SW 1271 (cell line): Measurements from ENCODE around the gene RPS6KA2.

ENCODE experiments used
- DNase-seq, 2 experiments: peaks; one replicate each; lab custom pipeline; 2025; lab: John Stamatoyannopoulos, UW

The RPS6KA2 gene

GRCh38 chr6:166615059-166615770, 11.8 kb downstream of the RPS6KA2 start:
- DNase-seq, result no peak

- no peak for DNase-seq
Observed at GRCh38 chr6:166614589-166614988, 12.5 kb downstream of the RPS6KA2 start.

GRCh38 chr6:166614171-166614583, 12.9 kb downstream of the RPS6KA2 start:
- DNase-seq, result no peak

- no peak for DNase-seq
Observed at GRCh38 chr6:166613027-166613426, 14.0 kb downstream of the RPS6KA2 start.

- DNase-seq, result no peak
Observed at GRCh38 chr6:166612471-166612881, 14.6 kb downstream of the RPS6KA2 start.

- no peak for DNase-seq
Observed at GRCh38 chr6:166611631-166612030, 15.4 kb downstream of the RPS6KA2 start.

GRCh38 chr6:166610069-166610468, 17.0 kb downstream of the RPS6KA2 start:
- DNase-seq, result no peak

- no peak for DNase-seq
Observed at GRCh38 chr6:166608774-166609173, 18.3 kb downstream of the RPS6KA2 start.

- DNase-seq, result no peak
Observed at GRCh38 chr6:166605752-166606151, 21.3 kb downstream of the RPS6KA2 start.

- DNase-seq, result no peak
Observed at GRCh38 chr6:166604911-166605310, 22.1 kb downstream of the RPS6KA2 start.

- DNase-seq, result no peak
Observed at GRCh38 chr6:166604328-166604727, 22.7 kb downstream of the RPS6KA2 start.

- DNase-seq, result no peak
Observed at GRCh38 chr6:166603043-166603690, 23.9 kb downstream of the RPS6KA2 start.

GRCh38 chr6:166601956-166602355, 25.1 kb downstream of the RPS6KA2 start:
- DNase-seq, result no peak

- no peak for DNase-seq
Observed at GRCh38 chr6:166600931-166601330, 26.1 kb downstream of the RPS6KA2 start.

GRCh38 chr6:166599205-166599604, 27.8 kb downstream of the RPS6KA2 start:
- no peak for DNase-seq

GRCh38 chr6:166598441-166599138, 28.5 kb downstream of the RPS6KA2 start:
- no peak for DNase-seq

- DNase-seq, result no peak
Observed at GRCh38 chr6:166597711-166598440, 29.2 kb downstream of the RPS6KA2 start.

GRCh38 chr6:166596776-166597507, 30.1 kb downstream of the RPS6KA2 start:
- no peak for DNase-seq

- no peak for DNase-seq
Observed at GRCh38 chr6:166595949-166596348, 31.1 kb downstream of the RPS6KA2 start.

- no peak for DNase-seq
Observed at GRCh38 chr6:166595061-166595780, 31.8 kb downstream of the RPS6KA2 start.

- no peak for DNase-seq
Observed at GRCh38 chr6:166592821-166593220, 34.2 kb downstream of the RPS6KA2 start.
